B cell (primary cell): ENCODE results near the gene ZFX.

ENCODE experiments used
- CTCF ChIP-seq: fragments of 200-600 bp; IDR thresholded peaks from one replicate; pipeline ENCODE4 v1.8.0; 2022; ENCODE audit warnings: antibody characterized with exemption, mild to moderate bottlenecking
- EZH2 ChIP-seq: IDR thresholded peaks from 2 replicates; pipeline ENCODE4 v1.6.1; 2012; ENCODE audit warnings: borderline replicate concordance, low read depth, mild to moderate bottlenecking, moderate library complexity, low read length; ENCODE audit not compliant: insufficient read depth, poor library complexity, severe bottlenecking

DNA sequence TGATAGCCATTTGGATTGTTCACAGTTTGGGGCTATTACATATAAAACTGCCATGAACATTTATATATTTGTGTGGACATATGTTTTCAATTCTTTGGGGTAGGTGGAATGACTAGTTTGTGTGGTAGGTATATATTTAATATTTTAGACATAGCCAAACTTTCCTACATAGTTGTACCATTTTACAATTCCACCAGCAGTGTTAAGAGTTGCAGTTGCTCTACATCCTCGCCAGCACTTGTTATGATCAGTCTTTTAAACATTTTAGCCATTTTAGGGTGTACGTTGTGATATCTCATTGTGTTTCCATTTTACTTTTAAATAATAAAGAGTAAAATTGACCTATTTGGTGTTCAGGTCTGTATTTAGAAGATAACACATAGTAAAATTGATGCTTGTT, 76.6 kb downstream of the ZFX start:
- no peak for TF ChIP-seq CTCF
- TF ChIP-seq EZH2 = no peak
